ENCODE data around the gene TAF15.
A peak's percentile ranks its signal among the peaks of the same experiment; 100 is the strongest.

TAF15 gene

DNA sequence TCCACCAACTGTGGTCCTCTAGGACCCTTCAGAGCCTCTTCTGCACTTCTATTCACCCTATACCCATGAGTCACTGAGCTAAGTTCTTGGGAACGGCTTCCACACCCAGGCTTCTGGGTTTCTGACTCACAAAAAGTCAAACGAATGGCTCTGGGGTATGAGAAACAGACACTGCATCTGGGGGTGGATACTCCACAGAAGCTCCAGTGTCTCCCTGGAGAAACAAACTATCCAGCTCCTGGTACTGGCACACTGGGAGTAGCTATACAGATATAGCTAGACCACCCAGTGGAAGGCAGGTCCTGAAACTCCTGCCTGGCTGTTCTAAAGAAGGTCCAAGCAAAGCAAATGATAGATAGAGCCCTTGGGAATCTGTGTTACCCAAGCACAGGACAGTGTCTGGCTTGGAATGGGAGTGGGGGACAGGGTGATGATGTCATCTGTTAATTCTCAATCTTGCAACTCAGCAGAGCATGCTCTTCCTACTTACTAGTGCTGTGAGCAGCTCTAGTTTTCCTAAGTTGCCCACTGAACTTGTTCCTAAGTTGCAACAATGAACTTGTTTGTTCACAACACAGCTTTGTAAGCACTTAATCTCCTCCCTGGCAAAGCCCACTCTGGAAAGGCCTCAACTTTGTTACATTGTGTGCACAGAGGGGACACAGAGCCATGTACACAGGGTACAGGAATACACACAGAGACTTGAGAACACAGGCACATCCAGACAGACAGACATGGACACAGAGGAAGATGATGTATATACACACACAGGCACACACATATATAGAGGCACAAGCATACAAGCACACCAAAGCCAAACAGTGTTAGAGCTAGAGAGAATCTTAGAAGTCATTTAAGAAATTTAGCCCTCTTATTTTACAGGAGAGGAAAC, 20.6 kb upstream of the TAF15 start:
- no peak for DNase-seq (ENCODE audit: low read depth in 2 of 2)

DNA sequence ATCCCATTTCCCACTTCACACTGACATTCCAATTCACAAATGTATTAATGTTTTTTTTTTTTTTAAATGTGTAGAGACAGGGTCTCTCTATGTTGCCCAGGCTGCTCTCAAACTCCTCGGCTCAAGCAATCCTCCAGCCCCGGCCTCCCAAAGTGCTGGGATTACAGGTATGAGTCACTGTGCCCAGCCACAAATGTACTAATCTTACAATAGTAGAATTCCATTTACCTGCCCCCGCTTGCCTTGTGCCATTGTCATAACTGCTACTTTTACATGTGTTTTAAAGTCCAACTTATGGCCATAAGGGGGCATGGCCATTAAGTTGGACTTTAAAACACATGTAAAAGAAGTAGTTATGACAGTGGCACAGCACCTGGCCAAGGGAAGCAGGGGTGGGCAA, 18.4 kb upstream of the TAF15 start:
- DNase-seq (ENCODE audit: low read depth in 2 of 2), result no peak

DNA sequence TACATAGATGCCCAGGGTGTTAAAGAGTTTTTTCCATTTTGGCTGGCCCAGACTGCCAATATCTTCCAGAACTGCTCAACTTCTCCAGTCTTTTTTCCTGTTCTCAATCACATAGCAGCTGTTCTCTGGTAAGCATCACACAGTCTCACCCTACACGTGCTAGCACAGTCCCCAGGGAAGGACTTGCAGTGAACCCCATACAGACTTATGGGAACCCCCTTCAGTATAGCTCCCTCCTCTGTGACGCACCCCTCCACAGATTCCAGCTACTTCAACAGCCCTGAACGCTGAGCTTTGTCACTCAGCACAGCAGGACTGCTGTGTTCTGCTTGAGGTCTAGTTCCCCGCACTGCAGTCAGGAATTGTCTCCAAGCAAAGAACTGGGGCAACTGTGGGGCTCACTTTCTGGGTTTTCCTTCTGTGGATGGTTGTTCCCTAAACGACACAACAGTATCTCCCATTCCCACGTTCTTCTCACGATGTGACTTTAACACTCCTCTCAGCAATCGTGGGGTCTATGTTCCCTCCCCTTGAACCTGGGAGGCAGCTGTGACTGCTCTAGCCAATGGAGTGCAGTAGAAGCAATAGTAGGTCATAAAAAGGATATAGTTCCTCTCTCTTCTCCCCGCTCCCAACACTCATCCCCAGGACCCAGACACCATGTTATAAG, 17.5 kb upstream of the TAF15 start:
- DNase-seq (ENCODE audit: low read depth in 2 of 2), result no peak

DNA sequence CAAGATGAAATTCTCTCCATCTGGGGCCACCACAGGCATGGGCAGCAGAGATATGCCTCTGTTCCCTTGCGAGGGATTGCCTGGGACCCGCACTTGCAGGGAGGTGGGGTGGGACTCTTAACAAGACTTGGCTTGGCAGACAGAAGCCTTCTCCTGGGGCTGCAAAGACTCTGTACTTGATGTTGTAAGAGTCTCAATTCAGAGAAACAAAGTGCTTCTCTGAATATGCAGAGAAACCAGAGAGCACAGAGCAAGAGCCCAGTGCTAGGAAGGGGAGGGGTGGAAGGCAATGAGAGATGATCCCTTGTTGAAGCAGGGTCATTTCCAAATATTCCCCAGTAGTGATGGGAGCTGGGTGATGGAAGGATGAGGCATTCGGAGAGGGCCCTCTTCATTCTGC, 16.0 kb upstream of the TAF15 start:
- no peak for DNase-seq (ENCODE audit: low read depth in 2 of 2)

DNA sequence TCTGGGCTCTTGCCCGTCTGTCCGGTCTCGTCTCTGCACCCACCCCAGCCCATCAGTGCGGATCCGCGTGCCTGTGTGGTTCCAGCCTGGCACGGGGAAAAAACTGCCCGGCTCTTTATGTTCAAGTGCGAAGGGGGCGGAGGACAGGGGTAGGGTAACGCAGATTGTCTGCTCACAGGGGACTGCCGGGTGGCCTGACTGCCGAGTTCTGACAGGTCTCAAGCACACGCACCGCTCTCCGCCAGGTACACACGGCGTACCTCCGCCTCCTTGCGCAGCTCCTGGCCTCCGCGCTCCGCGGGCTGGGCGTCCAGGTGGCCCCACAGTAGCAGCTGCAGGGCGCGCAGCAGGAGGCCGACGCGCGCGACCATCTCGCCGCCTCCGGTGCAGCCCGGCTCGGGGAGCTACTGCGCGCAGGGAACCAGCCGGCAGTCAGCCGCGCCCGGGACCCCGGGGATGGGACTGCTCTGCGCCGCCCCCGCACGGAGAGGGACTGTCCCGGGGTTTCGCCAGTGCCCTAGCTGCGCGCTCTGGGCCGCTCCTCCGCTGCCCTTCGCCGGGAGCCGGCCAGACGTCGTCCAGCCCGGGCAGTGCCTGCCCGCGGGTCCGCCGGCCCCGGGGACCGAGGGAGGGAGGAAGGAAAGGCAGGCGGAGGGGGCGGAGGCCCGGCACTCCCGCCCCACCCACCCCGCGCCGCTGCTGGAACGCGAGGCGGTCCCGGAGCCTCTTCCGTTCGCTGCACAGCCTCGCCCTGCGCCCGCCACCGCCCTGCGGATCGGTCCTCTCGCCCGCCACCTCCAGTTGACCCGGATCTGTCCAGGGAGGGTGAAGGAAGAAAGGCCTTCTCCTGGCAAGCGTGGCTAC, 14.0 kb upstream of the TAF15 start, which contains the start of gene MMP28:
TSS of gene MMP28 (minus strand) at position 635 of the 864 bp plus-strand sequence. CDS start at position 371, 264 bp downstream.
- peak in 1 of 2 donors; percentile 39 for DNase-seq (ENCODE audit: low read depth in 2 of 2)

DNA sequence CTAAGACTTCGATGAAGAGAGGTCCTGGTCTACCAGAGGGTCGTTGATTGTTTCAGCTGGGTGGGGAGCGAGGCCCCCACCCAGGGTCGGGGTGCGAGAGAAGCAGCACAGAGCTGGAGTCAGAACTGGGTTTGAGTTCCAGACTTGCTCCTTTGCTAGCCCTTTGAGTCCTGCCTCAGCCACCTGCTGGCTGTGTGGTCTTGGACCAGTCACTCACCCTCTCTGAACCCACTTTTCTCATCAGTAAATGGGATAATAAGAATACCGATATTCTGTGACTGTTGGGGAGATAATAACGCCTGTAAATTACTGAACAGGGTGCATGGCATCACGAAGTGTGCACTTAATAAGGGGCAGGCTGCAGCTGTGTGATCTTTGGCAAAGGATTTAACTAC, 13.4 kb upstream of the TAF15 start:
- no peak for DNase-seq (ENCODE audit: low read depth in 2 of 2)

DNA sequence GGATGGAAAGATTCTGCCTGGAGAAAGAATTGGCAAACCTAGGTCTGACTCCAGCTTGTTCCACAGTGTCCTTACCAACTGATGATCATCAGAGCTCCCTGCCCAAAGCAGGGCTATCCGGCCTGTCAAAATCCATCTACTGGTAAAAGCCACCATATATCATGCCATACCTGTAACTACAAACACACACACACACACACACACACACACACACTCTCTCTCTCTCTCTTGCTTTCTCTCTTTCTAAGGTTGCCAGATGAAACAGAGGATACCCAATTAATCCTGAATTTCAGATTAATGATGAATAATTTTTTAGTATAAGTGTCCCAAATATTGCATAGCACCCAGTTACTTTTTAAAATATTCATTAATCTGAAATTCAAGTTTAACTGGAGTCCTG, 12.3 kb upstream of the TAF15 start:
- no peak for DNase-seq (ENCODE audit: low read depth in 2 of 2)

DNA sequence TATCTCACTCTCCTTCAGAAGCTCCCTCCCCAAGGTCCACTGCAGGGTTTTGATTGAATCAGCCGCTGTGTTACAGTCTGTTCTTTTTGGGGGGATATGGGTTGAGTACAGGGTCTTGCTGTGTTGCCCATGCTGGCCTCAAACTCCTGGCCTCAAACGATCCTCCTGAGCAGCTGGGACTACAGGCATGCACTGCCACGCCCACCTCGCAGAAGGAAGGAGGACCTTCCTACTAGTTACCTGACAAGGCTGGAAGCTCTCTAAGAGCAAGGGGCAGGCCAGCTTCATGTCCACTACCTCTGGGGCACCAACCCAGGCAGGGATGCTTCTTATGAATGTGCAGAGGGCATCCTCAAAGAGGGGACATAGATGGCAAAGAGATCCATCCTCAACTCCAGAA, 11.9 kb upstream of the TAF15 start:
- no peak for DNase-seq (ENCODE audit: low read depth in 2 of 2)

DNA sequence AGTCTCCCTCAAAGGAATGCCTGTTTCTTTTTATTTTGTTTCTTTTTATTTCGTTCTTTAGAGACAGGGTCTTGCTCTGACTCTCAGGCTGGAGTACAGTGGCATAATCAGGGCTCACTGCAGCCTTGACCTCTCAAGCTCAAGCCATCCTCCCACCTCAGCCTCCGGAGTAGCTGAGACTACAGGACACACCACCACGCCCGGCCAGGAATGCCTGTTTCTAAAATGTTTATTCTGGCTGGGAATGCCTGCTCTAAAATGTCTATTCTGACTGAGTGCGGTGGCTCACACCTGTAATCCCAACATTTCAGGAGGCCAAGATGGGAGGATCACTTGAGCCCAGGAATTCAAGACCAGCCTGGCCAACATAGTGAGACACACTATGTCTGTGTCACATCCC, 11.4 kb upstream of the TAF15 start:
- no peak for DNase-seq (ENCODE audit: low read depth in 2 of 2)

DNA sequence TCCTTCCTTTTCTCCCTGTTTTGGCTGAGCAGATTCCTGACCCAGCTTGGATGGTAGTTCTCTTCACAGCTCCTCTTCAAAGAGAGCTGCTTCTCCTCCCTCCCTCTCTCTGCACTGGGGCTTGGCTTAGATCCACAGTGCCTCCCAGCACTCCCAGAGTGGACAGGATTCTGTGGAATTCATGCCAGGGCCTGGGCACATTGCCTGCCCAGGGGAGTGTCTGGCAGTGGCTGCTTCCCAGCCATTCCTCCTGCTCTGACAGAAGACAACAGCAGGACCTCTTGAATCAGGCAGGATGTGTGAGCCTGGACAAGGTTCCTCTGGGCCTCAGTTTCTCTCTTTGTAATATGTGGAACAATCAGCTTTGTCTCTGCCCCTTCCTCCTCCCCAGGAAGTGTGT, 9.3 kb upstream of the TAF15 start:
- no peak for DNase-seq (ENCODE audit: low read depth in 2 of 2)

DNA sequence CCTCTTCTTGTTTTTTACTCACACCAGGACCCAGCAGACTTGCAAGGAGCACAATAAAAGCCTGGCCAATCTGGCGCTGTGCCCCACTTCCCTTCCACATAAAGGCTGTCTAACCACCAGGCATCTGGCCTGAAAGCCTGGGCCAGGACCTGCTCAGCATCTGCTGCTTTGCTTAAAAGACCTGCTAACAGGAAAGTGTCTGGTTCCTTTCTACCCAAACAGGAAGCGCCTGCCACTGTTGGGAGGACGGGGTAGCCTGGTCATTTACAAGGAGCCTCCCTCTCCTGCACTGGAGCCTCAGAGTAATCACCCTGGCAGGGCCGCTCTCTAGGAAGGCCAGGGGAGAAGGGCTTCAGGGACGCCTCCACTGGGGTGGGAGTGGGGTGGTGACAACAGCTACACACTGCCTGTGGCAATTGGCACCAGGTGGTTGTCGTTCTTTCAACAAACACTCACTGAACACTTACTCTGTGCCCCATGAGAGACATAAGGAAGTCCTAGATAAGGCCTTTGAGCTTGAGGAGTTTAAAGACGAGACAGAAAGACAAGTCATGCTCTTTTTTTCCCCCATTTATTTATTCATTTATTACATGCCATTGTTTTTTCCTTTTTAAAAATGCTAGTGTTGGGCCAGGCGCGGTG, 7.6 kb upstream of the TAF15 start:
- DNase-seq (ENCODE audit: low read depth in 2 of 2), result no peak

DNA sequence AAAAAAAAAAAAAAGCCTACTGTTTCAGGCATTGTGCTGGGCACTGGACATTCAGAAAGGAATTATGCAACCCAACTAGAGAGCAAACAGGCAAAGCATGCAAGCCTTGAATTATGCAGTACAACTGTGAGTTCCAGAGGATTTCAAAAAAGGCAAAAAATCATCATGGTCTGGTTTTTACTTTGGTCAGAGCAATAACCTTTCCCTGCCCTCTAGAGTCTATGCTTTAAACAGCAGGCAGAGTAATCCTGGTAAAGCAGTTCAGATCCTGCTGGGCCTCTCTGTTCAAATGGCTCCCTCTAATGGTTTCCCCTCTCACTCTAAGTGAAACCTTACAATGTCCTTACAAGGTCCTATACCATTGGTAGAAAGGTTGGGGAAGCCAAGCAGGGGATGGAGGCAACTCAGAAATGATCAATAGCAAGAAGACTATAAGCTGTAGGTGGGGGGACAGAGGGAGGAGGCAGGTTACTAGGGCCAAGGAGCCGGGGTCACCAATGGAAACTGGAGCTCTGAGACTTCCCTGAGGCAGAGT, 4.6 kb upstream of the TAF15 start:
- DNase-seq (ENCODE audit: low read depth in 2 of 2), result no peak

DNA sequence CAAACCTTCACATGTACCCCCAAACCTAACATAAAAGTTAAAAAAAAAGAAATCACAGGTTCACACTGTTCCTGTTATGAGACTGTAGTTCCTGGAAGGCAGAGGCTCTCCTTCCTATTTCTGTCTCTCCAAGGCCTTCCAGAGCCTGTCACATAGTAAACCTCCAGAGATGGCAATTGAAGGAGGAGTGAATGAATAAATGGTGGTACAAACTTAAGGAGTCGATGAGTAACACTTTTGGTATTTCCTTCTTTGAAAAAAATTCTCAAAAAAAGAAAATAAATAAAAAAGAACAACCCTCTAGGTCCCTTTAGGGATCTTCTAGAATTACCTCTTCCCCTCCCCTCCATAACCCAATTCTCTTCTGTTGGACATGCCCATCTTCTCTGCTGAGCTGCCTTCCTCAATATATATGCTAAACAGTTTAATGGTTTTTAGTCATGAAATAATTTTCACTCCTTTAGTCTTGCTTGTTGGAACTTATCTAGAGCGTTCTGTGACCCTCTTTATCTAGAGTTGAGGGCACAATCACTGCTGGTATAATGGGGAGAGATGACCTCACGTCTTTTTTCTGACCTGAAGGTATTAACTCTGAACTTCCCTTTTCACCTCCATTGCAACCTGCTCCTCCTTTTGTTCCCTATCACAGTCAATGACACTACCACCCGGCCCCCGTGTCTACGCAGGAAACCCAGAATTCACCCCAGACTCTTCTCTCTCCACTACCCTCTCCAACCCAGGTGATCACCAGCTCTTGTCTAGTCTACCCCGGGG, 1.7 kb upstream of the TAF15 start:
- no peak for DNase-seq (ENCODE audit: low read depth in 2 of 2)

DNA sequence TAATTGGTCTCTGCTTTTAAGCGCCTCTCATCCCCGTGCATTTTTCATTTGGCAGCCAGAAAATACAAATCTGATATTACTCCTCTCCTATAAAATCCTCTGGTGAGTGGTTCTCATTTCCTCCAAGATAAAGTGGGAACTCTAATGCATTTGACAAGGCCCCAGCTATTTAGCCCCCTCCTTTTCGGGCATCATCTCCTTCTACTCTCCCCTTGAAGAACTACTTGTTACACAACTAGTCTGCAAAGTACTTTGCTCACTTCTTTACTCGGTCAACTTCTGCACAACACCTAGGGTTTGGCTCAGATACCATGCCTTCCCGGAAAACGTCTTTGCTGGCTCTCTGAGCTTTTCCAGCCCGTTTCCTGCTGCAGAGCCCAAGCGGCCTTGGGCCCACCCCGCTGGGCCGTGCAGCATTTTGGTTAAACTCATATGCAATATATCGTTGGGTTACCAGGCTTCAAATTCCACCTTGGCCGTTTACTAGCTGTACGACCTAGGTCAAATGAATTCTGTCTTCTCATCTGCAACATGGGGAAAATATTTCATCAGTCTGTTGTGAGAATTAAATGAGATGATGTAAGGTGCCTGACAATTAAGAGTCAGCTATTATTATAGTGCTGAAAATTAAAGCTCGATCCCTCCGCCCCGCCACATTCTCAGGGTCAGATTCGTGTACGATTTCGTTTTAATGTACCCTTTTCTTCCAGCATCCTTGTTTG, 883 bp upstream of the TAF15 start:
- no peak for DNase-seq (ENCODE audit: low read depth in 2 of 2)

DNA sequence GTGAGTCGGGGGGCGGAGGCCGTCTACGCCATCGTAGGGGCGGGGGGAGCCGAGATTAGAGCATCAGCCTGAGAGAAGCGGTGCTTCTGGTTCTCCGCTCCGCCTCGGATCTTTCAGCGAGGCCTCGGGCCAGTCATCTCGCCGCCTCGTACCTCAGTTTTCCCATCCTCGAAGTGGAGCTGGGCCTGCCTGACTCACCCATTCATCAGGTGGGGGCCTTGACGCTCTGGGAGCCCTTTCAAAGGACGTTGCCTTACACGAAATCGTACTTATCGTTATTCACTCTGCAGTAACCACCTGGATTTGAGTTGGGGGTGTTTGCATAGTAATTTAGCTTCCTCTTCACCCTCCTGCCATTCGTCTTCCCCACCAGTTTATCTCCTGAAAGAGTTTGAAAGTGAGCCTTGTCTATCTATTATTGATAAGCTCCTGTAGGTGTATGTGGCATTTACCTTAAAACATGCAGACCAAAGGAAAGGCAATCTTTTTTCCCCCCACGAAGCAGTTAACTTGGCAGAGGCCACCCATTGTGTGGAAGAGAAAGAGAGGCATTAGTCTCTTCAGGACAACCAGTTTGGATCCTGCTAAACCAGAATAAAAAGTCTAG, 674 bp downstream of the TAF15 start:
- no peak for DNase-seq (ENCODE audit: low read depth in 2 of 2)

DNA sequence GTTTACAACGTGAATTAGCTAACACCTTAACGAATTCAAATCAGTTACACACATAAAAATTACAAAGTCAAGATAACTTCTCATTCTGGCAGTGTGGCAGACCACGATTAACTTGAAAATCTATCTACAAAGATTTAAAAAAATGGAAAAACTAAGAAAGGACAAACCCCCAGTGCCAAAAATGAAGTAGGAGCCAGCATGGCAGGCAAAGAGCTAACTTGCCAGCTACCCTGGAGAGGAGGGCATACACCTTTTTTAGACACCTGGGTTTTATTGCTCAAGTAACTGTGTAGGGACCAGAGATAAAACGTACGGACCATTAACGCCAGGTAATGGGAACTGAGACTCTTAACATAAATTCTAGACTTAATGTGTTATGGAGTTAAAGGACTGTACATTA, 2.5 kb downstream of the TAF15 start:
- DNase-seq (ENCODE audit: low read depth in 2 of 2), result no peak

DNA sequence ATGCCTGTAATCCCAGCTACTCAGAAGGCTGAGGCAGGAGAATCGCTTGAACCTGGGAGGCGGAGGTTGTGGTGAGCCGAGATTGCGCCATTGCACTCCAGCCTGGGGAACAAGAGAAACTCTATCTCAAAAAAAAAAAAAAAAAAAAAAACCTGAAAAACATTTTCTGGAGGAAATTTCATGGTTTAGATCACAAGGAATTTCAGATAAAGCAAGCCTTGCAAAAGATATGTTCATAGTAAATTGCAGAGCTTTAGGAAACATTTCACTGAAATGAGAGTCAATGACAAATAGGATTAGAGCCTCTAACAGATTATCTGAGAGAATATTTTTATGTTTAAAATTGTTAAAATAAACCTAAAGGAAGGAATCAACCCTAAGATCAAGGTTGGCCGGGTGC, 3.2 kb downstream of the TAF15 start:
- no peak for DNase-seq (ENCODE audit: low read depth in 2 of 2)

DNA sequence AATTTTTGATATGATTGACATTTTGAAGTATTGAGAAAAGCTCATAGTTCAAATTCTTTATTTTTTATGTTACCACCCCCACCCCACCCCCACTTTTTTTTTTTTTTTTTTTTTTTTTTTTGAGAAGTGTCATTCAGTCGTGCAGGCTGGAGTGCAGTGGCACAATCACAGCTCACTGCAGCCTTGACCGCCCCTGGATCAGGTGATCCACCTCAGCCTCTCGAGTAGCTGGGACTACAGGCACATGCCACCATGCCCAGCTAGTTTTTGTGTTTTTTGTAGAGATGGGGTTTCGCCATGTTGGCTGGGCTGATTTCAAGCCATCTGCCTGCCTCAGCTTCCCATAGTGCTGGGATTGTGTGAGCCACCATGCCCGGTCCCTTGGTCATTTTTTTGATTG, 7.4 kb downstream of the TAF15 start:
- no peak for DNase-seq (ENCODE audit: low read depth in 2 of 2)

DNA sequence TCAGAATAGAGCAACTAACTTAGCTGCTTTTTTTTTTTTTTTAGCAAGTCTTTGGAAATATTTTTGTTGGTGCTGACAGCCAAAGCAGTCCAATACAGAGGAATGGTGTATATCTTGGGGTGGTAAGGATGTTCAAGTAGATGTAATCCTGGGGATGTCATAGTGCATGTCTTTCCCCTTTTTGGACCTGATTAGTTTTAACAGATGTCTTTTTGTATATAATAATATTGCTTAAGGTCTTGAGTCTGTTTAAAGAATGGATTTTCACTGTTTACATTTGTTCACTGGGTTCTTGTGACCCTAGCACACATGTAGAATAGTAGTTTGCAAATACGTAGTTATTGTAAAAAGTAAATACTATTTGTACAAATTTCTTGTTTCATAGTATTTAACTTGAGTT, 7.9 kb downstream of the TAF15 start:
- no peak for DNase-seq (ENCODE audit: low read depth in 2 of 2)

DNA sequence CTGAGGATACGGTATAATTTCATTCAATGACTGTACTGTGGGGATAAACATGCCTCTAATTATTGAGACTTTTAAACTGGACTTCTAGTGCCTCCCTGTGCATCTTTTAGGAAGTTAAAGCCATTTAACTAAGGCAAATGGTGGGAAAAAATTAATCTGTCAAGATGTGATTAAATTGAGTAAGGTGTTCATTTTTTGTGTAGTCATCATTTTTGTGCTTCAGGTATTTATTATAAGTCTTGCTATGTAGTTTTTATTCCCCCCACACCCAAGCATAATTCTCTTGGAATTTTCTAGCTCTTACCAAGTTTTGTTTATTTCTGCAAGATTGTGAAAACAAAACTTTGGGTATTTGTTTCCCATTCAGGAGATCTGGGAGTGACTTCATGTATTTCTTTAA, 10.2 kb downstream of the TAF15 start:
- DNase-seq (ENCODE audit: low read depth in 2 of 2), result no peak
